ENCODE measurements around the gene DENND1B.

GRCh38 chr1:197685785-197686184, 89.5 kb downstream of the DENND1B start:
- TF ChIP-seq, protein P1, sequence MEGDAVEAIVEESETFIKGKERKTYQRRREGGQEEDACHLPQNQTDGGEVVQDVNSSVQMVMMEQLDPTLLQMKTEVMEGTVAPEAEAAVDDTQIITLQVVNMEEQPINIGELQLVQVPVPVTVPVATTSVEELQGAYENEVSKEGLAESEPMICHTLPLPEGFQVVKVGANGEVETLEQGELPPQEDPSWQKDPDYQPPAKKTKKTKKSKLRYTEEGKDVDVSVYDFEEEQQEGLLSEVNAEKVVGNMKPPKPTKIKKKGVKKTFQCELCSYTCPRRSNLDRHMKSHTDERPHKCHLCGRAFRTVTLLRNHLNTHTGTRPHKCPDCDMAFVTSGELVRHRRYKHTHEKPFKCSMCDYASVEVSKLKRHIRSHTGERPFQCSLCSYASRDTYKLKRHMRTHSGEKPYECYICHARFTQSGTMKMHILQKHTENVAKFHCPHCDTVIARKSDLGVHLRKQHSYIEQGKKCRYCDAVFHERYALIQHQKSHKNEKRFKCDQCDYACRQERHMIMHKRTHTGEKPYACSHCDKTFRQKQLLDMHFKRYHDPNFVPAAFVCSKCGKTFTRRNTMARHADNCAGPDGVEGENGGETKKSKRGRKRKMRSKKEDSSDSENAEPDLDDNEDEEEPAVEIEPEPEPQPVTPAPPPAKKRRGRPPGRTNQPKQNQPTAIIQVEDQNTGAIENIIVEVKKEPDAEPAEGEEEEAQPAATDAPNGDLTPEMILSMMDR (IDR thresholded peaks at IDR 0.05), result no peak
- no peak for TF ChIP-seq POLR2A (IDR thresholded peaks at IDR 0.05)
